NOMO-1 treated with DMSO at 0.1 percent for 48 hours (cell line): ENCODE measurements around the gene MYO1E.

Experiments
- DNase-seq: peaks from one replicate; lab custom pipeline; 2025; ENCODE audit not compliant: unreplicated experiment; lab: John Stamatoyannopoulos, UW

Gene MYO1E

DNA sequence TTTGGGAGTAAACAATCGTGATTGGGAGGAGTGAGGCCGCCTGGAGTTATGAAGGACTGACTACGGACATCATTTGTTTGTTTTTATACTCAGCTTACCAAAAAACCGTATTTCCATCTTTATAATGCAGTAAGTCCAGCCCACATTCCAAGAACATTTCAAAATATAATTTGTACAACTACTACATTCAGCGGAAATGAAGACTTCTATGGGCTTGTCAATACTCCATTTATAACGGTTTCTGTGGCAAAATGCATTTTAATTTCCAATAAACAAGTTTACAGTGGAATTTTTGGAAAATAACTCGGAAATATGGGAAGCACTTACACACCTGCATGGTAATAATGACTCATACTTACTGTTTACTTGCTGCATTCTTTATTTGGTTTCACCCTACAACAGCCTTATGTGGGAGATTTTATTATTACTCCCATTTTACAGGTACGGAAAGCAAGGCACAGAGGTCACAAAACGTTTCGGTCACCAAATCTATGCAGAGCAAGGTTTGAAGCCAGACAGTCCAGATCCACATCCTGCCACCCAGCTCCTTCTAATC is 103.7 kb downstream of the MYO1E start:
- DNase-seq, result no peak

DNA sequence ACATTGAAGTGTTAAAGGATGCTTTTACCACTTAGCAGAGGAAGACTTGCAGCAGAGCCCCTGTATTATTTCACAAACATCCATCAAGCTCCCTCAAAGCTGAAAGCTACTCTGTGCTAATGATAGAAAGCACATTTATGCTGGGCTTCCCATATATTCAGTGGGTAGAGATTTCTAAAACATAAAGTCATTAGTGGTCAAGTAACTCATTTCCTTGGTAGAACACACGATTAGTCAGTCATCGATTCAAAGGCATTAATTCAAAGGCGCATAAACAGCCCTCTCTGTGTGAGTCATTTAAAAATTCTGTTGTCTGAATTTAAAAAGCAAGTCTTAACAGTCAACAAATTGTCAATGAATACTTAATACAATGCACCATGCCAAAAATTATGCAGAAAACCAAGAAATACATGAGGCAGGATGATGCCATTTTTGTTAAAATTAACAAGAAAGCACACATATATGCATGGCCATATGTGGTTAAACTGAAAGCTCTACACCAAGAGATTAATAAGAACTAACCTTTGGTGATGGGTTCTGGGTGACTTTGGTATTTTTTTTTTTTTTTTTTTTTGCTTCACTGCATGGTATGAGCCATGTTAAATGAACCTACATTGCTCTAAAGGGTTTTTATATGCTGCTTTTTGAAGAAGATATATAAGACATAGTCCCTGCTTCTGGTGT is 104.4 kb downstream of the MYO1E start:
- DNase-seq, result peak; percentile 26

DNA sequence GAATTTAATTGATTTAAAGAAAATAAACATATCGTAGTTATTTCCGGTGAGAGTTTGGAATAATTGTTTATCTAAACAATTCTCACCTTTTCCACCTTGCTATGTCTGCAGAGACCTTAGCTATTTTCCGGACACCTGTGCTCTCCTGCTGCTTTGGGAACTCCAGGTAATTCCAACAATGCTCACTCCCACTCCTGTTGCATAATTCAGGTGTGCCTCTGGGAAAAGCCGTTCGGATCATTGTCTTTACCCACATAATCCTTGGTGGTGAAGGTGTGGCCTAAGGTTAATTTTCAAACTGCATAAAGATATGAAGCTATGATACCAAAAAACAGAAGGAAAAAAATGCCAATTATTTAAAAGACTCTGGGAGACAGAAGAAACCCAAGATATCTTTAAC is 106.6 kb downstream of the MYO1E start:
- DNase-seq, result no peak

DNA sequence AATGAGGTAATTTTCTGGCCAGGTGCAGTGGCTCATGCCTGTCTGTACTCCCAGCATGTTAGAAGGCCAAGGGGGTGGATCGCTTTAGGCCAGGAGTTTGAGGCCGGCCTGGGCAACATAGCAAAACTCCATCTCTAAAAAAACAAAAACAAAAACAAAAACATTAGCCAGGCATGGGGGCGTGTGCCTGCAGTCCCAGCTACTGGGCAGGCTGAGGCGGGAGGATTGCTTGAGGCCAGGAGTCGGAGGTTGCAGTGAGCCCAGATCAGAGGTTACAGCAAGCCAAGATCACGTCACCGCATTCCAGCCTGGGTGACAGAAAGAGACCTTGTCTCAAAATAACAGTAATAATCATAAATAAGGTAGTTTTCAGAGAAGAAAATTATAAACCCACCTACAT is 110.4 kb downstream of the MYO1E start:
- no peak for DNase-seq

DNA sequence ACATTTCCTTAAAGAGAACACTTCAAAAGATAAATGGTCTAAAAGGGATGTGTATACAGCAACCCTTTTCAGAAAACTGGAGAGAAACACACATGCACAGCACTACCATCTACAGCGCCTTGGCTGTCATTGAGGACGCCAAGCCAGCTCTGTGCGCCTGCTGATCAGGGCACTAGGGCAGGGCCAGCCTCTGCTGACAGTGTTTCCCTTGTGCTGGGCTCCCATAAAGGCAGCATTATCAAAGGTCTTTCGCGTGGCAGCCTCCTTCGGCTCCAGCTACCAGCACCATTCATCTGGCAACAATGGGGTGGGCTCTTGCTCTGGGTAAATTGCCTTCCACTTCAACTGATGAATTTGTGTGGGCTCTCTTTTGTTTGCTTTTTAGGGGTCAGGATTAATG is 112.6 kb downstream of the MYO1E start:
- no peak for DNase-seq

DNA sequence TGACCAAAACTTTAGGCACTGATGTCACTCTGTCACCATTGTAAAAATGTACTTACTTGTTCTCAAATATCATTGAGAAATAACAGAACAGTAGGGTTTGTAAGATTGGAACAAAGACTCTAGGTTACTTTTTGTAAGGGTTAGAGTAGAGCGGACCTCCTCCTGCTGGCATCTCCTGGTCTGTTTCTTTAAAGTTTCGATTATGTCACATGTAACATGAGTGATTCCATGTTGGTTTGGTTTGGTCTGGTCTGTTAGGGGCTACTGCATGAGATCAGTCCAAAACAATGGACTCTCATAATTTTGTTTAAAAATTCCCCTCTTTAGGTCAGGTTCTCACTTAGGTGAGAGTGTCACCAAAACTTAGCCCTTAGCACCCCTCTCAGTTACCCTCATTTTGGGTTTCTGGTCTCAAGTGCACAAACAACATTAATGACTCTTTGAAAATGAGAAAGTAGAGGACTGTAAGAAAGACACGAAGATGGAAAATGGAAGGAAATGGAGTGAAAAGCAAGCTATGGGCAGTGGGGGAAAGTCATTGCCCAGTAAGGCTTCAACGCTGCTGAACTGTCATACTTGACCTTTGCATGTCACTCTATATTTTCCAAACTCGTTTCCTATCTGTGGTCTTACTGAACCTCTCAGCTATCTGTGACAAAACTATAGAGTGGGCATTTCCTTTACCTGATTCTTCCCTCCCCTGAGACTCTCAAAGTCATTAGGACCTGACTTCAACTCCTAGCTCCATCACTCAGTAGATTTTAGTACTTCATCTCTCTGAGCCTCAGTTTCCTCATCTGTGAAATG is 113.3 kb downstream of the MYO1E start:
- DNase-seq, result no peak

DNA sequence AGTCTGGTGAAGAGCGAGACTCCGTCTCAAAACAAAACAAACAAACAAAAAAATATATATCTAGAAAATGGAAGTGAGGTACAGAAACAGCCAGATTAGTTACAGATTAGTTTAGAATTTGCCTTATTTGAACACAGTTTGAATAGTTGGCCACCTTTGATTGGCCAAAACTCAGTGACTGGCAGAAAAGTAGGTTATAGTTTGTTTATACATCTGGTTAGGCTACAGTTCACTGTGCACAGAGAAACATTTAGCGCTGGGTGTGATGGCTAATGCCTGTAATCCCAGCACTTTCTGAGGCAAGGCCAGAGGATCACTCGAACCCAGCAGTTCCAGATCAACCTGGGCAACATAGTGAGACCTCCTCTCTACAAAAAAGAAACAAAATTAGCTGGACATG is 114.4 kb downstream of the MYO1E start:
- DNase-seq, result no peak

DNA sequence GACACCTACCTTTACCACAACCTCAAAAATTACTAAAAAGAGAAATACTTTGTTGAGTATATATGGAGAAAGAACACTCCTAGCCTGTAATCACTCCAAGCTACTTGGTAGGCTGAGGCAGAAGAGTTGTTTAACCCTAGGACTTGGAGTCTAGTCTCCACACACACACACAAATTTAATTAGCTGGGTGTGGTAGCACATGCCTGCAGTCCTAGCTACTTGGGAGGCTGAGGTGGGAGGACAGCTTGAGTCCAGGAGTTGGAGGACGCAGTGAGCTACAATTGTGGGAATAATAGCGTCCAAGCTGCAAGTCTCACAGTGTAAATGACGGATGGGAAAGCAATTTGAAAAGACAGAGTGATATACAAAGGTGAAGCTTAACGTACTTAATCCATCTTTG is 115.5 kb downstream of the MYO1E start:
- DNase-seq, result no peak

DNA sequence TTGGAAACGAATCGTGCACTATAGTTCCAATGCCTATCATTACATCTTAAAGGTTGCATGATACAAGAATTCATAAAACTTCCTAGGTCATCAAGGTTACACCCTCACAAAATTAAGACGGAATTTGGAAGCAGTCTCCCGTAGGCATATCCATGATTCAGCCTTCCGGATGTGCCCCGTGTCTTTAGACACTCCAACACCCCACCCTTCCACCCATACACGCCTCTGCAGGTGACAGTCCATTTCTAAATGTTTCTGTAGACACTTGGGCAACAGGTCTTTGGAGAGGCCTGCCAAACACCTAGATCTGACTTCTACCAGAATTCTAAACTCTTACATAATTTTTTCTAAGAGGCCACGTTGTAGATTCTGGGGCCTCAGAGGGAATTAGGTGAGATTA is 116.2 kb downstream of the MYO1E start:
- no peak for DNase-seq

DNA sequence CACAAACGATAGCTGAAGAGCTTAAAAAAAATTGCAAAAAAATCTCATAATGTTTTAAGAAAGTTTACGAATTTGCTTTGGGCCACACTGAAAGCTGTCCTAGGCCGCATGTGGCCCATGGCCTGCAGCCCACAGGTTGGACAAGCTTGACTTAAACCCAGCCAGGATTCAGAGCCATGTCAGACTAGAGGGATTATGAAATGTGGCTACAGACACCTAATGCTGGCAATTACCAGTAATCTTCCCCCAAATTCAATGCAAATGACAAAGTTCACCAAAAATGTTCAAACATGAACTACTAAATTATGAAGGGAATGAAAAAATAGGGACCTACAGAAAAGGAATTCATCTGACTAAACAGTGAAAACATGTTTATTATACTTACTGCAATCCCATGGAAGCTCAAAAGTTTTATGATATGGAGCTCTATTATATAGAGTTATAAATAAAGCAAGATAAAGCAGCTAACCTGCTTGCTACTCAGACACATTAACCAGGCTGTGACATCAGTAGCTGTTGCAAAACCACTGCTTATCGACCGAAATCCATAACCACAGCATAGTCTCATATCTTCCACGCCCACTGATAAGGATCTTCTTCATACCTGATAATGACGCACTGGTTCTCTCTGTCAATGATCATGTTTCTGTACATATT is 116.9 kb downstream of the MYO1E start:
- DNase-seq, result peak; percentile 17

DNA sequence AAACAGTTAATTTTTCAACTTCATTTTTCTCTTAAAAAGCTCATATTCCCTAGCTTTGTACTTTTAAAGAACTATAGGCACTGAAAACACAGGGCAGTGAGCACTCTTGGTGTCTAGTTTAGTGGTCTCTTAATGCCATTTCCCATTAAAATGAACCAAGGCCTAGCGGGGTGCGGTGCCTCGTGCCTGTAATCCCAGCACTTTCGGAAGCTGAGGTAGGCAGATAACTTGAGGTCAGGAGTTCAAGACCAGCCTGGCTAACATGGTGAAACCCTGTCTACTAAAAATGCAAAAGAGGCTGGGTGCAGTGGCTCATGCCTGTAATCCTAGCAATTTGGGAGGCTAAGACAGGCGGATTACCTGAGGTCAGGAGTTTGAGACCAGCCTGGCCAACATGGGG is 120.5 kb downstream of the MYO1E start:
- DNase-seq, result no peak

DNA sequence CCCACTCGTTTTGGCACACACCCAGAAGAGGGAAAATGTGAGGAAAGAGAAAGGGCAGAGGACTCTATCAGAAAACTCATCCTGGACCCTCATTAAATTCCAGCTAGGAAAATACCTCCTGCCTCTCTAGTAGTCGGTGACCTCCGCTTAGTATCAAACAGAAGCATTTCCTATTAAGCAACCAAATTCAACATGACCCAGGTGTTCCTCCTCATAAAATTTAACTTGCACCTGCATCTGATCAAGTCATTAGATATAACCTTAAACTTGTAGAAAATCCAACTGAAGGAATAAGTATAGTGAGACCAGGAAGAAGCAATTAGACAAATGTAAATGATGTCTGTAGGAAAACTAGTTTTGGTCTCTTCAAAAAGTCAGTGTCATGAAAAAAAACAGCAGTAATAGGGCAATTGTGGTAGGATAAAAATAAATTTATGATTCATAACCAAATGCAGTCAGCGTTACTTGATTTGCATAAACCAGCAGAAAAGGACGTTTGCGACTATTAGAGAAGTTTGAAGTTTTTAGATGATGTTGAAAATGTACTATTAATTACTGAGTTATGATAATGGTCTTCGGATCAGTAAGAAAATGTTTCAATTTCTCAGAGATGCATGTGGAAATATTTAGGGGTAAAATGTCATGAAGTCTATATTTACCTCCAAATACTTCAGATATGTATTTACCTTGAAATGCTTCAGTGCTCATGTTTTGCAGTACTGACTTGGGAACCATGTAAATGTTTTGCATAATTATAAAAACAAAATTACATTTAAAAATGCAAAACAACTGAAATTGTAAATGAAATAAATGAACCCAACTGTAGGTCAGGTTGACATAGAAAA is 121.4 kb downstream of the MYO1E start:
- peak; percentile 62 for DNase-seq

DNA sequence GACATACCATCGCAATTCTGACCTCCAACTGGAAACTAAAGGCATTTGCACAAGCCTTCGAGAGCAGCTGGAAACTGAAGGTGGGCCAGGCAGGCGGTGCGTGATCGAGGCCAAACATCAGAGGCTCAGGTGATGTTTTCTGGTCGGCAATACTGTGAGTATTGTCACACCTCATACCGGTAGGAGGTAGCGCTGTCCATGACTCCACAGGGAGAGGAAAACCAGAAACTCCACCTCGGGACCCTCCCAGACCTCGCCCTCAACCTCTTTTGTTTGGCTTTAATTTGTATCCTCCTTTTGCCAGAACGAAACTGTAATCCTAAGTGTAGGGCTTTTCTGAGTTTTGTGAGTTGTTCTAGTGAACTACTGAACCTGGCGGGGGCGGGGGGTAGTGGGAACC is 122.4 kb downstream of the MYO1E start:
- DNase-seq, result no peak

DNA sequence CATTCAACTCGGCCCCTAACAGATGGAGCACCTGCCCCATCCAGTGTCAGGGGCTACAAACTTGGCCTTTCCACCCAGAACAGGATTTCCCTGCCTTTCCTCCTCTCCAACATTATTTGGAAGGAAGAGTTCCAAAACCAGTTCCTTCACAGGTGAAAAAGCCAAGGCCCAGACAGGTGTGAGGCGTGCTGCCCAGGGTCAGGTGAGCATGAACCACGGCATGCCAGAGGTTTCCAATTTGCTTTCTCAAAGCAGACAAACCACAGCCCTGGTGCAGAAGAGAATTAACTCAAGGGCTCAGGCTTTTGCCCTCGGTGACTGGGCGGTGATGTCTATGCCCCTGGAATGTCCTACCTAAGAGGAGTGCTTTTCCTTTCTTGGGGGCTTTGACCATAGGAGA is 122.9 kb downstream of the MYO1E start:
- no peak for DNase-seq

DNA sequence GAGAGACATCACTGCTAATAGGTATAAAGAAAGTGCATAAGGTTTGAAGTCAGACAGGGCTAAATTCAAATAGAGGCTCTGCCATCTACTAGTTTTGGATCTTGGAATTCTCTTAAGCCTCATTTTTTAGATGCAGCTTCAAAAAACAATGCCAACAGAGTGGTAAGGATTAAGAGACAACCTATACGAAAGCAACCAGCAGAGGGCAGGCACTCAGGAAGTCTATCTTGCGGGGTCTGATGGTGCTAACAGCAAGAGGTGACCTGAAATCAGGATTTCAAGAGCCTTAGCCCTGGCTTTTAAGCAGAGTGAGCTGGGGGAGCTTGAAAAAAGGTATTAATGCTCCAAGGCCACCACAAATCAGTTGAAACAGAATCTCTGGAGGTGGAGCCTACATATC is 125.3 kb downstream of the MYO1E start:
- peak; percentile 58 for DNase-seq

DNA sequence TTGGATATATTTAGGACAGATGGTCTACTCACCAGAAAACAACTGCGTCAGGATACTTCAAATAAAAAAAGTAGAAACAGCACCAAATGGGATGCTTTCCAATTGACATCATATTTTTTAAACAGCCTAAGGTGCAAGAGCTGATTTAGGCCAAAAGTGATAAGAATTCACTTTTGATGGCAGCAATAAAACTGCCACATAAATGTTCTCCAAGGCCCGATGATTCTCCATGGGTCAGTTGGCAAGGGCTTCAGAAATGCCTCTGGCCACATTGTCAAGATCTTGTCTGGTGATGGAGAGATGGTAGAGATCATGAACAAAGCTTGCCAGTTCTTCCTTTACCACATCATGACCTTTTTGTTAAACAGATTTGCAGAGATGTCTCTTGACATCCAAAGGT is 127.1 kb downstream of the MYO1E start:
- no peak for DNase-seq

DNA sequence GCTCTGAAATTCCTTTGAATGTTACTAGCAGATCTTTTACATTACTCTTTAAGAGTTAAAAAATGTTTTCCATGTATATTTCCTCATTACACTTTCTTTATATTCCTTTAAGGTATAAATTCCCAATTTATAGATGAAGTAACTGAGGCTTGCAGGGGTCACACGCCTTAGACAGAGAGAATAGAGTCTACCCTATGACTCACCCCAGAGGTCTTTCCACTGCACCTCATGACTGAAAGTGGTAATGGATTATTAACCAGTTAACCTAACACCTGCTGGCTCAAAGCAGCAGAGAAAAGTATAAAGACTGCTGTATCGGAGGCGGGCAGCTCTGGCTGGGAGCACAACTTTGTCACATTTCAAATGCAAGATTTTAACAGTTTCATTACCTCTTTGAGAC is 128.3 kb downstream of the MYO1E start:
- DNase-seq, result no peak

DNA sequence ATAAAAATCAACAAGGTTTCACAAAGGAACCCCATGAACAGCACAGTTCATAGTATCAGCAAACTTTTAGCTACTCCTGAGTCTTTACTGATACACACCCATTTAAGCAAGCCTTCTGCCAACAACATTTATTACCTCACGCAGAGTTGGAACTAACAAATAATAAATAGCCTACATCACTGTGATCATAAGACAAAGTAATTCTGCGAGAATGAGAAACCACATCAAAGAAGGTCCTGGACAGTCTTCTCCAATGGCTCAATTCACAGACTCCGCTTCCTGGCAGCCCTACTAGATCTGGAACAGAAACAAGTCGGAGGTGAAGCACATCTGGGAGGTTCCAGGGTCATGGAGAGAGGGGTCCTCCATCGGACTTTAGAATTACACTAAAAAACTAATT is 129.0 kb downstream of the MYO1E start:
- no peak for DNase-seq

DNA sequence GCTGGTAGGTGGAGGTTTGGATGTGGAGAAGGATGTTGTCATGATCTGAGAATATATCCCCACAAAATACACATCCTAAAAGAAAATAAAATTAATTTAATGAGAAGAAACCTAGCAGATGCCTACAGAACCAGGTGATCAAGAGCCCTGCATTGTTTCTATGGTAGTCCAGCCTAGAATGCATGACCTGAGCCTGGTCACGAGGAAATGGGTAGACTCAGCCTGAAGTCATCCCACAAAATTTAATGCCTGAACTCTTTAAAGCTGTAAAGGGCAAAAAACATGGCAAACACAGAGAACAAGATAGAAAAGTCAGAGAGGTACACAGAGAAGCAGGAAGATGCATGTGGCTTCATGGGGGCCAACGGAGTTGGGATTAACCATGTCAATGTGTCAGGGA is 130.0 kb downstream of the MYO1E start:
- no peak for DNase-seq

DNA sequence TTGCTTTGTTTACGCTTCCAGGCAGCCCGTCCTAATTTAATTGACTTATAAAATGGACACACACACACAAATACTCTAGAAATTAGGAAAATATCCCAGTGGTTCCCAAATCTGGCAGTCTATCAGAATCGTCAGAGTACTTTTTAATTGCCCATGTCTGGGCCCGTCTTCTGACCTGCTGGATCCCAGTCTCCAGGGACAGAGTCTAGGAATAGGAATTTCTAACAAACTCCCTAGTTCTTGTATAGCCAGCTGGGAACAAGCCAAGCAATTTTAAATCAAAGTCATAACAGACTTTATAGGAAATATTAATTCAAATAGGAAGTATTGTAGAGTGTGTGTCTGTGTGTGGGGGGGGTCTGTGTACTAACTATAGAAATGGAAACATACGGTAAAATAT is 132.6 kb downstream of the MYO1E start:
- DNase-seq, result no peak

DNA sequence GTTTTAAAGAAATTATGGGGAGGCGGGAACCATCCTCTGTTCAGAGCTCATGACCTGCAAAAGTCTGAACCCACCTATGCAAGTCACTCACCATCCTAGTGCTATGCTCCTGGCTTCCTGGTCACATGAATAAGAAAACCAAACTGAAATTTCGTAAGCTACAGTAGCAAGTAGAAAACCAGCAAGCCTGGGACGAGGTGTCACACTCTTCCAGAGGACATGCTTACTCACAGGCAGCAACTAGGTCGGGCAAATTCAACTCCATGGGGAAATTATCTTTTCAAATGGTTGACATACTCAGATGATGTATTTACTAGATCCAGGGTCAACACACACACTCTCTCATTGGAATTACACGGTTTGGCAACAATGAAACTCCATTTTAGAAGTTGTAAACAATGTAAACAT is 134.7 kb downstream of the MYO1E start:
- peak; percentile 12 for DNase-seq
